K562 (cell line): ENCODE results near the gene SNRPD2. TPM values are rescaled to one million over a fixed set of nuclear protein-coding genes. Genes with fewer than 3 reads are reported as not detected.

ENCODE experiments used
- CHCHD3 ChIP-seq: fragments of 250-450 bp; sonication (Bioruptor Pico); IDR thresholded peaks from 2 replicates; pipeline ENCODE4 v2.1.2; 2022; ENCODE audit warnings: mild to moderate bottlenecking
- EZH2 ChIP-seq: IDR thresholded peaks from 2 replicates; pipeline ENCODE4 v1.6.1; 2012; ENCODE audit warnings: low read depth, mild to moderate bottlenecking, inconsistent platforms, low read length, borderline replicate concordance
- FOXK1 ChIP-seq: sonication (generic); formaldehyde crosslinking; IDR thresholded peaks from 2 replicates; pipeline ENCODE4 v1.8.0; 2022; ENCODE audit warnings: missing genetic modification reagents, mild to moderate bottlenecking, borderline replicate concordance
- NCOR1 ChIP-seq: fragments of 450-650 bp; IDR thresholded peaks from 2 replicates; pipeline ENCODE4 v1.6.1; 2016; ENCODE audit warnings: mild to moderate bottlenecking, moderate library complexity
- NR2F6 ChIP-seq: fragments of 450-650 bp; formaldehyde crosslinking; IDR thresholded peaks from 2 replicates; pipeline ENCODE4 v1.4.0; 2020; ENCODE audit warnings: mild to moderate bottlenecking
- RAD21 ChIP-seq, 2 experiments: fragments of 250-450 bp in 1 of 2; fragments of 450-650 bp in 1 of 2; sonication (Bioruptor Pico) in 1 of 2; formaldehyde crosslinking in 1 of 2; IDR thresholded peaks in 1 of 2; conservative IDR thresholded peaks in 1 of 2; 2 replicates each; pipeline versions ENCODE4 v1.4.0 to v1.8.0; 2020 to 2022; ENCODE audit warnings: mild to moderate bottlenecking in 2 of 2, moderate library complexity in 1 of 2
- RFX1 ChIP-seq: fragments of 450-650 bp; IDR thresholded peaks from 2 replicates; pipeline ENCODE4 v1.6.1; 2016; ENCODE audit warnings: mild to moderate bottlenecking, moderate library complexity
- ZNF445 ChIP-seq: fragments of 250-450 bp; sonication (Bioruptor Pico); IDR thresholded peaks from 2 replicates; pipeline ENCODE4 v1.4.0; 2020; ENCODE audit warnings: low read depth, mild to moderate bottlenecking, moderate library complexity
- polyA plus RNA-seq, 8 experiments: library from polyadenylated mRNA; depleted of rRNA in 4 of 8; stranded (reverse) in 5 of 8; unstranded in 3 of 8; fragments of >200 nt; fragmentation: Nextera tagmentation in 2 of 8; fragmentation: Illumina TruSeq in 1 of 8; extraction: Ambion mirVana in 2 of 8; extraction: Trizol in 1 of 8; gene quantifications; 2 replicates each; pipeline versions ENCODE4 v1.2.1 to v1.2.3, GENCODE V29; 2011 to 2014; ENCODE audit warnings: inconsistent platforms in 1 of 8, missing spikeins in 1 of 8
- total RNA-seq, 7 experiments: library from RNA; depleted of rRNA in 6 of 7; stranded (reverse); fragments of >200 nt in 6 of 7; fragmentation: Illumina TruSeq in 2 of 7; extraction: Trizol in 2 of 7; gene quantifications; 2 replicates each; pipeline versions ENCODE4 v1.2.1 to v1.2.3, GENCODE V29; 2011 to 2021; ENCODE audit warnings: low replicate concordance in 1 of 7
- TF ChIP-seq, protein P1 (sequence below): fragments of 450-650 bp; IDR thresholded peaks from 2 replicates; pipeline ENCODE4 v1.6.1; 2017; ENCODE audit warnings: antibody characterized with exemption
- TF ChIP-seq, protein P2 (sequence below), 2 experiments: fragments of 450-650 bp; formaldehyde crosslinking in 1 of 2; IDR thresholded peaks; 2 replicates each; pipeline versions ENCODE4 v1.4.0 to v1.6.1; 2014 to 2020; ENCODE audit warnings: mild to moderate bottlenecking in 2 of 2, borderline replicate concordance in 1 of 2, low read depth in 1 of 2
- TF ChIP-seq, protein P3 (sequence below): sonication (generic); formaldehyde crosslinking; IDR thresholded peaks from 2 replicates; pipeline ENCODE4 v1.8.0; 2022; ENCODE audit warnings: mild to moderate bottlenecking, missing genetic modification reagents
- TF ChIP-seq, protein P4 (sequence below): fragments of 450-650 bp; formaldehyde crosslinking; IDR thresholded peaks from 2 replicates; pipeline ENCODE4 v1.4.0; 2022; ENCODE audit warnings: mild to moderate bottlenecking, moderate library complexity
- TF ChIP-seq, protein P5 (sequence below): sonication (generic); formaldehyde crosslinking; IDR thresholded peaks from 2 replicates; pipeline ENCODE4 v1.8.1; 2022; ENCODE audit warnings: missing genetic modification reagents

The SNRPD2 gene
- total and polyA plus RNA-seq, 9 of the 15 experiments (the other 6 are each of a cell fraction or from before 2014, with no cell fraction given) = 728 to 4,411 (median 1,029) TPM

DNA sequence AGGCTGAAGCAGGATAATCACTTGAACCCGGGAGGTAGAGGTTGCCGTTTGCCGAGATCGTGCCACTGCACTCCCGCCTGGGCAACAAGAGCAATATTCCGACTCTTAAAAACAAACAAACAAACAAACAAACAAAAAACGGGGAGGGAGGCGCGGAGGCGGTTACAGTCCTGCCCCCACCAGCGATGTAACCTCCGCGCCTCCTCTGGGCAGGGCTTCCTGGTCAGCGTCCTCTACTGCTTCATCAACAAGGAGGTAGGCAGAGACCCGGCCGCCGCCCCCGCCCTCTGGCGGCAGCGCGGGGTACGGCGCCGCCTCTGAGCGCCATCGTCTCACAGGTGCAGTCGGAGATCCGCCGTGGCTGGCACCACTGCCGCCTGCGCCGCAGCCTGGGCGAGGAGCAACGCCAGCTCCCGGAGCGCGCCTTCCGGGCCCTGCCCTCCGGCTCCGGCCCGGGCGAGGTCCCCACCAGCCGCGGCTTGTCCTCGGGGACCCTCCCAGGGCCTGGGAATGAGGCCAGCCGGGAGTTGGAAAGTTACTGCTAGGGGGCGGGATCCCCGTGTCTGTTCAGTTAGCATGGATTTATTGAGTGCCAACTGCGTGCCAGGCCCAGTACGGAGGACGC is 10.2 kb downstream of the SNRPD2 start (continued):
- TF ChIP-seq, protein P1, sequence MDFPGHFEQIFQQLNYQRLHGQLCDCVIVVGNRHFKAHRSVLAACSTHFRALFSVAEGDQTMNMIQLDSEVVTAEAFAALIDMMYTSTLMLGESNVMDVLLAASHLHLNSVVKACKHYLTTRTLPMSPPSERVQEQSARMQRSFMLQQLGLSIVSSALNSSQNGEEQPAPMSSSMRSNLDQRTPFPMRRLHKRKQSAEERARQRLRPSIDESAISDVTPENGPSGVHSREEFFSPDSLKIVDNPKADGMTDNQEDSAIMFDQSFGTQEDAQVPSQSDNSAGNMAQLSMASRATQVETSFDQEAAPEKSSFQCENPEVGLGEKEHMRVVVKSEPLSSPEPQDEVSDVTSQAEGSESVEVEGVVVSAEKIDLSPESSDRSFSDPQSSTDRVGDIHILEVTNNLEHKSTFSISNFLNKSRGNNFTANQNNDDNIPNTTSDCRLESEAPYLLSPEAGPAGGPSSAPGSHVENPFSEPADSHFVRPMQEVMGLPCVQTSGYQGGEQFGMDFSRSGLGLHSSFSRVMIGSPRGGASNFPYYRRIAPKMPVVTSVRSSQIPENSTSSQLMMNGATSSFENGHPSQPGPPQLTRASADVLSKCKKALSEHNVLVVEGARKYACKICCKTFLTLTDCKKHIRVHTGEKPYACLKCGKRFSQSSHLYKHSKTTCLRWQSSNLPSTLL = no peak
- TF ChIP-seq, protein P2, sequence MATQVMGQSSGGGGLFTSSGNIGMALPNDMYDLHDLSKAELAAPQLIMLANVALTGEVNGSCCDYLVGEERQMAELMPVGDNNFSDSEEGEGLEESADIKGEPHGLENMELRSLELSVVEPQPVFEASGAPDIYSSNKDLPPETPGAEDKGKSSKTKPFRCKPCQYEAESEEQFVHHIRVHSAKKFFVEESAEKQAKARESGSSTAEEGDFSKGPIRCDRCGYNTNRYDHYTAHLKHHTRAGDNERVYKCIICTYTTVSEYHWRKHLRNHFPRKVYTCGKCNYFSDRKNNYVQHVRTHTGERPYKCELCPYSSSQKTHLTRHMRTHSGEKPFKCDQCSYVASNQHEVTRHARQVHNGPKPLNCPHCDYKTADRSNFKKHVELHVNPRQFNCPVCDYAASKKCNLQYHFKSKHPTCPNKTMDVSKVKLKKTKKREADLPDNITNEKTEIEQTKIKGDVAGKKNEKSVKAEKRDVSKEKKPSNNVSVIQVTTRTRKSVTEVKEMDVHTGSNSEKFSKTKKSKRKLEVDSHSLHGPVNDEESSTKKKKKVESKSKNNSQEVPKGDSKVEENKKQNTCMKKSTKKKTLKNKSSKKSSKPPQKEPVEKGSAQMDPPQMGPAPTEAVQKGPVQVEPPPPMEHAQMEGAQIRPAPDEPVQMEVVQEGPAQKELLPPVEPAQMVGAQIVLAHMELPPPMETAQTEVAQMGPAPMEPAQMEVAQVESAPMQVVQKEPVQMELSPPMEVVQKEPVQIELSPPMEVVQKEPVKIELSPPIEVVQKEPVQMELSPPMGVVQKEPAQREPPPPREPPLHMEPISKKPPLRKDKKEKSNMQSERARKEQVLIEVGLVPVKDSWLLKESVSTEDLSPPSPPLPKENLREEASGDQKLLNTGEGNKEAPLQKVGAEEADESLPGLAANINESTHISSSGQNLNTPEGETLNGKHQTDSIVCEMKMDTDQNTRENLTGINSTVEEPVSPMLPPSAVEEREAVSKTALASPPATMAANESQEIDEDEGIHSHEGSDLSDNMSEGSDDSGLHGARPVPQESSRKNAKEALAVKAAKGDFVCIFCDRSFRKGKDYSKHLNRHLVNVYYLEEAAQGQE (IDR thresholded peaks at IDR 0.05; ENCODE audit: borderline replicate concordance) = peak; percentile 70
- TF ChIP-seq, protein P2 (CRISPR knock-in tag; IDR thresholded peaks at IDR 0.05; ENCODE audit: low read depth) = no peak
- TF ChIP-seq, protein P3, sequence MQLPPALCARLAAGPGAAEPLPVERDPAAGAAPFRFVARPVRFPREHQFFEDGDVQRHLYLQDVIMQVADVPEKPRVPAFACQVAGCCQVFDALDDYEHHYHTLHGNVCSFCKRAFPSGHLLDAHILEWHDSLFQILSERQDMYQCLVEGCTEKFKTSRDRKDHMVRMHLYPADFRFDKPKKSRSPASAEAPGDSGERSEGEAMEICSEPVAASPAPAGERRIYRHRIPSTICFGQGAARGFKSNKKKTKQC = no peak; the same call in 1 of the 2 replicates
- TF ChIP-seq NCOR1 (peak; percentile 46; the same call in 1 of the 2 replicates), FOXK1 (CRISPR knock-in tag) (peak; percentile 70; the same call in 1 of the 2 replicates), RAD21 (CRISPR knock-in tag; conservative IDR thresholded peaks at IDR 0.05 in 1 of 2, IDR thresholded peaks at IDR 0.05 in 1 of 2) (peak; percentile 62 to 76), CHCHD3 (CRISPR knock-in tag) (no peak), NR2F6 (CRISPR knock-in tag) (no peak), RFX1 (no peak), ZNF445 (CRISPR knock-in tag) (no peak), EZH2 (no peak)
- TF ChIP-seq, protein P4, sequence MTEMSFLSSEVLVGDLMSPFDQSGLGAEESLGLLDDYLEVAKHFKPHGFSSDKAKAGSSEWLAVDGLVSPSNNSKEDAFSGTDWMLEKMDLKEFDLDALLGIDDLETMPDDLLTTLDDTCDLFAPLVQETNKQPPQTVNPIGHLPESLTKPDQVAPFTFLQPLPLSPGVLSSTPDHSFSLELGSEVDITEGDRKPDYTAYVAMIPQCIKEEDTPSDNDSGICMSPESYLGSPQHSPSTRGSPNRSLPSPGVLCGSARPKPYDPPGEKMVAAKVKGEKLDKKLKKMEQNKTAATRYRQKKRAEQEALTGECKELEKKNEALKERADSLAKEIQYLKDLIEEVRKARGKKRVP (CRISPR knock-in tag) = no peak
- TF ChIP-seq, protein P5, sequence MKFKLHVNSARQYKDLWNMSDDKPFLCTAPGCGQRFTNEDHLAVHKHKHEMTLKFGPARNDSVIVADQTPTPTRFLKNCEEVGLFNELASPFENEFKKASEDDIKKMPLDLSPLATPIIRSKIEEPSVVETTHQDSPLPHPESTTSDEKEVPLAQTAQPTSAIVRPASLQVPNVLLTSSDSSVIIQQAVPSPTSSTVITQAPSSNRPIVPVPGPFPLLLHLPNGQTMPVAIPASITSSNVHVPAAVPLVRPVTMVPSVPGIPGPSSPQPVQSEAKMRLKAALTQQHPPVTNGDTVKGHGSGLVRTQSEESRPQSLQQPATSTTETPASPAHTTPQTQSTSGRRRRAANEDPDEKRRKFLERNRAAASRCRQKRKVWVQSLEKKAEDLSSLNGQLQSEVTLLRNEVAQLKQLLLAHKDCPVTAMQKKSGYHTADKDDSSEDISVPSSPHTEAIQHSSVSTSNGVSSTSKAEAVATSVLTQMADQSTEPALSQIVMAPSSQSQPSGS (CRISPR knock-in tag) = no peak
